ENCODE measurements around the gene FMNL2.

FMNL2 gene

GRCh38 chr2:152444448-152444847 lies 109.5 kb downstream of the FMNL2 start:
- Histone ChIP-seq H3K9me3 (ENCODE audit: control insufficient read depth, low read depth, low read length) (no peaks in the 10 kb centered on the region), H3K36me3 (ENCODE audit: control insufficient read depth, low read depth, low read length) (no peaks in the 10 kb centered on the region), H3K9ac (ENCODE audit: low read length) (no peak overlapping the region), H3K27me3 (ENCODE audit: control insufficient read depth, insufficient read depth, low read length) (no peaks in the 10 kb centered on the region), H3K27ac (ENCODE audit: low read length) (no peak overlapping the region), H3K4me3 (ENCODE audit: low read length) (no peak overlapping the region), H3K4me1 (ENCODE audit: control insufficient read depth, low read depth, low read length) (peaks cover 37% of the 10 kb centered on the region)

DNA sequence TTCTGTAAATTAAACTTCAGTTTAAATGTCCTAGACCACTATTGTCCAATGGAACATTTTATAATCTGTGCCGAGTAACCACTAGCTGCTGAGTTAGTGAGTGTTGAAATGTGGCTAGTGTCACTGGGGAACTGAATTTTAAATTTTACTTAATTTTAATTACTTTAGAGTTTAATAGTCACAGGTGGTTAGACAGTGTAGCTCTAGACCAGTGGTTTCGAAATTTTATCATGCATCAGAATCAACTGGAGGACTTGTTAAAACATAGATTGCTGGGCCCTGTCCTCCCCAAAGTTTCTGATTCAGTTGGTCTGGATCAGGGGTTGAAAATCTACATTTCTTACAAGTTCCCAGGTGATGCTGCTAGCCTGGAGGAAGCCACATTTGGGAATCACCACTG lies 110.4 kb downstream of the FMNL2 start:
- H3K9ac ChIP-seq (ENCODE audit: low read length): no peak overlapping the region
- H3K9me3 ChIP-seq (ENCODE audit: control insufficient read depth, low read depth, low read length): no peaks in the 10 kb centered on the region
- H3K27ac ChIP-seq (ENCODE audit: low read length): no peak overlapping the region
- no peaks in the 10 kb centered on the region for H3K36me3 ChIP-seq (ENCODE audit: control insufficient read depth, low read depth, low read length)
- no peak overlapping the region for H3K4me3 ChIP-seq (ENCODE audit: low read length)
- H3K27me3 ChIP-seq (ENCODE audit: control insufficient read depth, insufficient read depth, low read length): no peaks in the 10 kb centered on the region
- H3K4me1 ChIP-seq (ENCODE audit: control insufficient read depth, low read depth, low read length): peaks cover 39% of the 10 kb centered on the region

DNA sequence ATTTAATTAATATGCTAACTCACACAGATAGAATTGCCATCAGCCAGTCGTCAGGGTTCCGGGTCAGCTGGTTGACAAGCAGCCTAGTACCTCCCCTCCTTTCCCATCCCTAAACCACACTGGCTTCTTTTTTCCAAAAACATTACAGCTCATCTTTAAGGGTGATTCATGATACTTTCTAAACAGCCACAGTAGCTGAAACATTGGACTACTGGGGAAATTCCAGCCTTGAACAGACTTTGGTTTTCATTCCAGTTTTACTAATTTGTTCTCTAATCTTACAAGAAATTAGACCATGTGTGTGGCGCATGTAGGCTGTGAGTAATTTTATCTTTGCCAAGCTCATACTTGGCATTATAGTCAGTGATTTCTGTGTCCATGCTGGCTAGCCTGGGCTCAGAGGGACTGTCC lies 110.8 kb downstream of the FMNL2 start:
- Histone ChIP-seq H3K4me1 (ENCODE audit: control insufficient read depth, low read depth, low read length) (peaks cover 42% of the 10 kb centered on the region), H3K27me3 (ENCODE audit: control insufficient read depth, insufficient read depth, low read length) (no peaks in the 10 kb centered on the region), H3K4me3 (ENCODE audit: low read length) (no peak overlapping the region), H3K27ac (ENCODE audit: low read length) (no peak overlapping the region), H3K36me3 (ENCODE audit: control insufficient read depth, low read depth, low read length) (no peaks in the 10 kb centered on the region), H3K9me3 (ENCODE audit: control insufficient read depth, low read depth, low read length) (no peaks in the 10 kb centered on the region), H3K9ac (ENCODE audit: low read length) (no peak overlapping the region)

DNA sequence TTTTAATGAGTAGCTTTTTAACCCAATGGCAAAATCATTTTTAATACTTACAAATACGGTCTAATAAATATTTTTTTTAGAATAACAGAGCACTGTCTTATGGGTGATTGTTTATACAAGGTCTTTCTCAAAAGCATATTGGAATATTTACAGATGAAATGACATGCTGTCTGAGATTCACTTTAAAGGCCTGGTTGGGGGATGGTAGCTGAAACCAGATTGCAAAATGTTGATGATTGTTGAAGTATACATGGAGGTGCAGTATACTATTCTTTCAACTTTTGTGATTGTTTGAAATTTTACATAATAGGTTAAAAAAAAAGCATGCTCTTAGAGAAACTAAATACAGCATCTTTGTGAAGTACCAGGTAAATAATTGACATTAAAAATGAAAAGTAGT lies 111.2 kb downstream of the FMNL2 start:
- no peaks in the 10 kb centered on the region for H3K27me3 ChIP-seq (ENCODE audit: control insufficient read depth, insufficient read depth, low read length)
- no peak overlapping the region for H3K9ac ChIP-seq (ENCODE audit: low read length)
- peaks cover 42% of the 10 kb centered on the region for H3K4me1 ChIP-seq (ENCODE audit: control insufficient read depth, low read depth, low read length)
- no peak overlapping the region for H3K4me3 ChIP-seq (ENCODE audit: low read length)
- no peaks in the 10 kb centered on the region for H3K36me3 ChIP-seq (ENCODE audit: control insufficient read depth, low read depth, low read length)
- H3K27ac ChIP-seq (ENCODE audit: low read length): no peak overlapping the region
- H3K9me3 ChIP-seq (ENCODE audit: control insufficient read depth, low read depth, low read length): no peaks in the 10 kb centered on the region

DNA sequence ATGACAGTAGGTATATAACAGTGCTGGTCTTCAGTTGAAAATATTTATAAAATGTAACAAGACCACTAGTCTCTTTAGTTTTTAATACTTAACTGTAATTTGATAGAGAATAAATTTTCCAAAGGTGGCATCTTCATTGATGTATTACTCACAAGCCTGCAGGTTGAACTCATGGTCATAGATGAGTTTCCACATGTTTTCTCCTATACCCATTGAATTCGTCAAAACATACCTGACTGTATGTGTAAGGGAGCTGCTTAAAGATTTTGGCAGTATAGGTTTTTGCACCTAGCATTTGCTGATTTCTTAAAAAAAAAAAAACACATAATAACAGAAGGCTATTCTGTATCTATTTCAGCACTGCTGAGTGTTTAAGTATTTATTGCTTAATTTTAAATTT lies 112.9 kb downstream of the FMNL2 start:
- no peaks in the 10 kb centered on the region for H3K9me3 ChIP-seq (ENCODE audit: control insufficient read depth, low read depth, low read length)
- H3K4me3 ChIP-seq (ENCODE audit: low read length): no peak overlapping the region
- H3K27ac ChIP-seq (ENCODE audit: low read length): no peak overlapping the region

DNA sequence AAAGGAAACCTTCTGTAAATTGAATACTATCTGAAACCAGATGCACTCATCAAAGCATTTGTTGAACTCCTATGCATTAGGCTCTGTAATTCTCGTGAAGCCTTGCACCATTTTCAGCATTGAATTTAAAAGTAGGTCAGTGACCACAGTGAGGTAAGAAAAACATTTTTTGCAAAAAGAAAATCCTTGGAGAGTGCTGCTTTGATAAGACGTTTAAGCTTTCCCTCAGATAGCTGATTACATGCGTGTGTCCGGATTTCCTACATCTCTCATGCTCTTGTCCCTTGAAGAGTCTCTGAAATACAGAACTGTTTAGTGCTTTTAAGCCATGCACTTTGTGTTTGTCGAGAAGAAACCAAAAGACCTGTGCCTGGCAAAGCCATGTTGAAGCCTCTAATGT lies 113.6 kb downstream of the FMNL2 start:
- no peak overlapping the region for H3K27ac ChIP-seq (ENCODE audit: low read length)
- no peak overlapping the region for H3K9ac ChIP-seq (ENCODE audit: low read length)
- peaks cover 60% of the 10 kb centered on the region for H3K4me1 ChIP-seq (ENCODE audit: control insufficient read depth, low read depth, low read length)
- H3K36me3 ChIP-seq (ENCODE audit: control insufficient read depth, low read depth, low read length): no peaks in the 10 kb centered on the region
- no peaks in the 10 kb centered on the region for H3K9me3 ChIP-seq (ENCODE audit: control insufficient read depth, low read depth, low read length)
- H3K27me3 ChIP-seq (ENCODE audit: control insufficient read depth, insufficient read depth, low read length): no peaks in the 10 kb centered on the region
- H3K4me3 ChIP-seq (ENCODE audit: low read length): no peak overlapping the region

More for the DNA sequence above, 112.9 kb downstream of the FMNL2 start:
- H3K27me3 ChIP-seq (ENCODE audit: control insufficient read depth, insufficient read depth, low read length): no peaks in the 10 kb centered on the region
- H3K9ac ChIP-seq (ENCODE audit: low read length): no peak overlapping the region
- H3K4me1 ChIP-seq (ENCODE audit: control insufficient read depth, low read depth, low read length): peaks cover 57% of the 10 kb centered on the region
- no peaks in the 10 kb centered on the region for H3K36me3 ChIP-seq (ENCODE audit: control insufficient read depth, low read depth, low read length)

- no peaks in the 10 kb centered on the region for H3K27me3 ChIP-seq (ENCODE audit: control insufficient read depth, insufficient read depth, low read length)
- H3K9me3 ChIP-seq (ENCODE audit: control insufficient read depth, low read depth, low read length): no peaks in the 10 kb centered on the region
- H3K4me3 ChIP-seq (ENCODE audit: low read length): no peak overlapping the region
- peak overlapping the region; percentile 5 for H3K9ac ChIP-seq (ENCODE audit: low read length)
- H3K27ac ChIP-seq (ENCODE audit: low read length): no peak overlapping the region
- H3K36me3 ChIP-seq (ENCODE audit: control insufficient read depth, low read depth, low read length): no peaks in the 10 kb centered on the region
- H3K4me1 ChIP-seq (ENCODE audit: control insufficient read depth, low read depth, low read length): peaks cover 67% of the 10 kb centered on the region
Measured at GRCh38 chr2:152449578-152449977, 114.6 kb downstream of the FMNL2 start.

GRCh38 chr2:152450176-152450575 lies 115.2 kb downstream of the FMNL2 start:
- H3K27ac ChIP-seq (ENCODE audit: low read length): no peak overlapping the region
- H3K27me3 ChIP-seq (ENCODE audit: control insufficient read depth, insufficient read depth, low read length): no peaks in the 10 kb centered on the region
- H3K36me3 ChIP-seq (ENCODE audit: control insufficient read depth, low read depth, low read length): no peaks in the 10 kb centered on the region
- no peak overlapping the region for H3K4me3 ChIP-seq (ENCODE audit: low read length)
- H3K4me1 ChIP-seq (ENCODE audit: control insufficient read depth, low read depth, low read length): peaks cover 71% of the 10 kb centered on the region
- H3K9ac ChIP-seq (ENCODE audit: low read length): no peak overlapping the region
- no peaks in the 10 kb centered on the region for H3K9me3 ChIP-seq (ENCODE audit: control insufficient read depth, low read depth, low read length)

DNA sequence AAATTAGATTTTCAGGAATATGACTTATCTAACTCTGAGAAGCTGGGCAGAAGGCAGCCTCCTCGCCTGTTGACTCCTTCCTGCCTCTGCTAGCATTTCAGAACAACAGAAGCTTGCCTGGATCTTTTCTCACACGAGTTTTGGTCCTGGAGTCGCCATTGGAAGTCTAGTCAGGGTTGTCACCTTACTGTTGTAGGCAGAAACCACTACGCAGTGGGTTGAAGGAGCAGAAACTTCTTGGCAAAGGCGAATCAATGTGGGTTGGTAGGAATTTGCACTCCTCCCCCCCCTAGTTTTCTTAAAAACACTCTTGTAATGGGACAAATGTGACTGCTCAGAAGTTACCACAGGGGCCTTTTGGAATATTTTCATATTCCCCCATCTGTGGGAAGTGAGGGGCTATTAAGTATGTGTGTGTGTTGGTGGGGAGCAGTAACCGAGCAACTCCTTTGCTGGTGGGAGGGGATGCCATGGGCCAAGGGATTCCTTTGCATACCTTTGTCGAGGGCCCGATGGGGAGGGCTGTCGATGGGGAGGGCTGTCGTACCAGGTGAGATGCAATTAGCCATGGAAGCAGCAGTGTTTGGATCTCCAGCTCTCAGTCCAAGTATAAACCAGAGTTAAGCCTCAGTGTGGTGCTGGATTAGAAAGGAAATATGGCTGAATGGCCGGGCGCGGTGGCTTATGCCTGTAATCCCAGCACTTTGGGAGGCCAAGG lies 117.4 kb downstream of the FMNL2 start:
- peak overlapping the region; percentile 41 for H3K9ac ChIP-seq (ENCODE audit: low read length)
- H3K4me3 ChIP-seq (ENCODE audit: low read length): peak overlapping the region; percentile 39
- H3K4me1 ChIP-seq (ENCODE audit: control insufficient read depth, low read depth, low read length): peaks cover 58% of the 10 kb centered on the region
- no peaks in the 10 kb centered on the region for H3K27me3 ChIP-seq (ENCODE audit: control insufficient read depth, insufficient read depth, low read length)
- peak overlapping the region; percentile 28 for H3K27ac ChIP-seq (ENCODE audit: low read length)
- H3K9me3 ChIP-seq (ENCODE audit: control insufficient read depth, low read depth, low read length): no peaks in the 10 kb centered on the region
- H3K36me3 ChIP-seq (ENCODE audit: control insufficient read depth, low read depth, low read length): no peaks in the 10 kb centered on the region

GRCh38 chr2:152453129-152453911 lies 118.3 kb downstream of the FMNL2 start:
- peak overlapping the region; percentile 52 for H3K27ac ChIP-seq (ENCODE audit: low read length)
- H3K9ac ChIP-seq (ENCODE audit: low read length): peak overlapping the region; percentile 41
- no peaks in the 10 kb centered on the region for H3K27me3 ChIP-seq (ENCODE audit: control insufficient read depth, insufficient read depth, low read length)
- H3K4me1 ChIP-seq (ENCODE audit: control insufficient read depth, low read depth, low read length): peaks cover 57% of the 10 kb centered on the region
- peak overlapping the region; percentile 39 for H3K4me3 ChIP-seq (ENCODE audit: low read length)
- H3K36me3 ChIP-seq (ENCODE audit: control insufficient read depth, low read depth, low read length): no peaks in the 10 kb centered on the region
- H3K9me3 ChIP-seq (ENCODE audit: control insufficient read depth, low read depth, low read length): no peaks in the 10 kb centered on the region

GRCh38 chr2:152454371-152454770 lies 119.4 kb downstream of the FMNL2 start:
- H3K9ac ChIP-seq (ENCODE audit: low read length): no peak overlapping the region
- peaks cover 52% of the 10 kb centered on the region for H3K4me1 ChIP-seq (ENCODE audit: control insufficient read depth, low read depth, low read length)
- no peak overlapping the region for H3K27ac ChIP-seq (ENCODE audit: low read length)
- no peaks in the 10 kb centered on the region for H3K9me3 ChIP-seq (ENCODE audit: control insufficient read depth, low read depth, low read length)
- no peaks in the 10 kb centered on the region for H3K36me3 ChIP-seq (ENCODE audit: control insufficient read depth, low read depth, low read length)
- H3K4me3 ChIP-seq (ENCODE audit: low read length): no peak overlapping the region
- no peaks in the 10 kb centered on the region for H3K27me3 ChIP-seq (ENCODE audit: control insufficient read depth, insufficient read depth, low read length)

DNA sequence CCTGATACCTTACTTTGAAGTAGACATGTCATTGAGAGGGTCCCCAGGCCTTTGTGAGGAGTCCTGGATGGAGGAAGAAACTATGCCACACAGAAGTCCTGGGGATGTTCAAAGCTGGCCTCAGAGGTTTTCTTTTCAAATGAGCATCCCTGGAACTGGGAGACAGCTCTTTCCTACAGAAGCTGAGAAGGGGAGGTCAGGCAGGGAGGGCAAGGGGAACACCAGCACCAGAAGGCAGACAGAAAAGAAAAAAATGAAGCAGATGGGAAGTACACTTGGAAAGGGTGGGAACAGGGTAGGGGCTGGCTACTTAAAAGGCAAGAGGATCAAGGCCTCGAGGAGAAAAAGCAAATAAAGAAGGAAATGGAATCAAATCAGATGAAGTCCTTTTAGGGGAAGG lies 120.0 kb downstream of the FMNL2 start:
- H3K9me3 ChIP-seq (ENCODE audit: control insufficient read depth, low read depth, low read length): no peaks in the 10 kb centered on the region
- H3K36me3 ChIP-seq (ENCODE audit: control insufficient read depth, low read depth, low read length): no peaks in the 10 kb centered on the region

More for the DNA sequence above, 120.0 kb downstream of the FMNL2 start:
- H3K9ac ChIP-seq (ENCODE audit: low read length): no peak overlapping the region
- no peak overlapping the region for H3K4me3 ChIP-seq (ENCODE audit: low read length)
- H3K4me1 ChIP-seq (ENCODE audit: control insufficient read depth, low read depth, low read length): peaks cover 47% of the 10 kb centered on the region
- H3K27ac ChIP-seq (ENCODE audit: low read length): no peak overlapping the region
- no peaks in the 10 kb centered on the region for H3K27me3 ChIP-seq (ENCODE audit: control insufficient read depth, insufficient read depth, low read length)

All from iPS-18a (cell line).